ENCODE results near the gene MTTP. TPM values are rescaled to one million over a fixed set of nuclear protein-coding genes. Genes with fewer than 3 reads are reported as not detected.
"Not testable (repeated sequence)": the region's sequence is repeated elsewhere in the genome, so short reads cannot be mapped to it uniquely, and the experiment has no call there.

MTTP gene
- under 0.01 TPM for total RNA-seq

DNA sequence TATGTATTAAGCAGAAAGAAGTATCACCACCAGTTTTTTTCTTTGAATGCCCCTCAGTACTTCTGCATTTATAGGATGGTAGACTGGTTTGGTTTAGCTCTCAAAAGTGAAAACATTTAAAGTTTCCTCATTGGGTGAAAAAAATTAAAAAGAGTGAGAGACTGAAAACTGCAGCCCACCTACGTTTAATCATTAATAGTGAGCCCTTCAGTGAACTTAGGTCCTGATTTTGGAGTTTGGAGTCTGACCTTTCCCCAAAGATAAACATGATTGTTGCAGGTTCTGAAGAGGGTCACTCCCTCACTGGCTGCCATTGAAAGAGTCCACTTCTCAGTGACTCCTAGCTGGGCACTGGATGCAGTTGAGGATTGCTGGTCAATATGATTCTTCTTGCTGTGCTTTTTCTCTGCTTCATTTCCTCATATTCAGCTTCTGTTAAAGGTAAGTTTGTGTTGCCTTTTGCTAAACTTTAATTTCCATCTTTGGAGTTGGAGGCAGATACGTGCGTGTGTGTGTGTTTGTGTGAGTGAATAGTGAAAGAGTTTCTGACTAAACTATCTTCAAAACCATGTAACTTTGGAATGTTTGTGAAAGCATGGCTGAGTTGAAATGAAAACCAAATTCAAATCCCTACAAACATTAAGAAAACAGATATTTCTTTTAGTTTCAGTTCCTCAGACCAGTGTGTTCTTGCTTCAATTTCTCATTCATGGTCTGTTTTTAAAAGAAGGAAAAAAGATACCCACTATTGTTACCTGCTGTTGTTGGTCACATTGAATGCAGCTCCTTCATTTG, at the start of gene MTTP:
MTTP (plus strand) TSS at position 295 of the 795 bp plus-strand sequence; CDS start at position 381, 86 bp downstream.
- Histone ChIP-seq H3K4me3 (ENCODE audit: low read length in 3 of 3) (no peak within 1 kb of the TSS), H3K9me3 (ENCODE audit: control insufficient read depth in 3 of 3, low read length in 3 of 3) (no peaks in the 10 kb centered on the region), H3K4me1 (ENCODE audit: control insufficient read depth in 3 of 3, insufficient read depth in 3 of 3, low read length in 3 of 3) (no peaks in the 10 kb centered on the region), H3K9ac (ENCODE audit: low read depth in 1 of 3, low read length in 3 of 3) (peak within 1 kb of the TSS in 1 of 3 donors; percentile 12), H3K27ac (ENCODE audit: low read depth, low read length) (peak within 1 kb of the TSS; percentile 26), H3K36me3 (ENCODE audit: control insufficient read depth in 3 of 3, insufficient read depth in 3 of 3, low read length in 3 of 3) (no peaks in the 10 kb centered on the region), H3K27me3 (ENCODE audit: control insufficient read depth in 3 of 3, insufficient read depth in 3 of 3, low read length in 3 of 3) (no peaks in the 10 kb centered on the region)

DNA sequence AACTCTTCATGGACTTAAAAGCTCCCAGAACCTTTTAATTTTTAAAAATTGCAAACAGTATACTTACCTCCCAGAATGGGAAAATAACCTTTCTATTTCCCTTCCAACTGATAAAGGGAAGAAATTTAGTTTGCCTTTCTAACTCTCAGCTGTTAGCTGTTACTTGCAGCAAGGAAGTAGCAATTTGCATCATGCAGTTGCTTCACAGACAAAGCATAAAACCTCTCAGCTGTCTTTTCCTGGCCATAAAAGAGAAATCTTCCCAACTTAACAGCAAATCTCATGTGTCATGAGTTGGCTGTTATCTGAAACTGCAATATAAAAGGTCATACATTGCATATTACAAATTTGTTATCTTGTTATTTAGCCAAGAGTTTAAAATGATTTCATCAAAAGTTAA, 45.4 kb upstream of the MTTP start:
- no peaks in the 10 kb centered on the region for H3K9me3 ChIP-seq (ENCODE audit: control insufficient read depth in 3 of 3, low read length in 3 of 3)
- H3K27me3 ChIP-seq (ENCODE audit: control insufficient read depth in 3 of 3, insufficient read depth in 3 of 3, low read length in 3 of 3): peaks cover 0 to 2% (median 0%) of the 10 kb centered on the region in 3 donors
- no peaks in the 10 kb centered on the region for H3K36me3 ChIP-seq (ENCODE audit: control insufficient read depth in 3 of 3, insufficient read depth in 3 of 3, low read length in 3 of 3)
- H3K4me3 ChIP-seq (ENCODE audit: low read length in 3 of 3): no peak overlapping the region
- H3K27ac ChIP-seq (ENCODE audit: low read depth, low read length): no peak overlapping the region
- no peak overlapping the region for H3K9ac ChIP-seq (ENCODE audit: low read depth in 1 of 3, low read length in 3 of 3)
- no peaks in the 10 kb centered on the region for H3K4me1 ChIP-seq (ENCODE audit: control insufficient read depth in 3 of 3, insufficient read depth in 3 of 3, low read length in 3 of 3)

DNA sequence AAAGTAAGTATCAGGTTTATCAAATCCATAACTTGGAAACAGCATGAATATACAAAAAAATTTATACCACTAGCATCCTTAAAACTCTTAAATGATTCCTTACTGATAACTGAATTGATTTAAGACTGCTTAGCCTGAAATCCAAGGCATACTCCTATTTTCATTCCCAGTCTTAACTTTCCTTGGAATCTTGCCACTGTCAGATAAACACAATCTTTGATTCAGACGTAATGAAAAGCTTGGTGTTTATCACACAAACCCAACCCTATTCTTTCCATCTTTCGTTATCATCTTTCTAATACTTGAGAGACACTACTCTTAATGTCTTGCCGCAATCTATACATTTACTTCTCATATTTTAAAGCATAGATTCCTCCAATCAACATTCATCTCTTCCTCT, 44.7 kb upstream of the MTTP start:
- Histone ChIP-seq H3K9me3 (ENCODE audit: control insufficient read depth in 3 of 3, low read length in 3 of 3) (no peaks in the 10 kb centered on the region), H3K36me3 (ENCODE audit: control insufficient read depth in 3 of 3, insufficient read depth in 3 of 3, low read length in 3 of 3) (no peaks in the 10 kb centered on the region), H3K9ac (ENCODE audit: low read depth in 1 of 3, low read length in 3 of 3) (no peak overlapping the region), H3K4me1 (ENCODE audit: control insufficient read depth in 3 of 3, insufficient read depth in 3 of 3, low read length in 3 of 3) (no peaks in the 10 kb centered on the region), H3K4me3 (ENCODE audit: low read length in 3 of 3) (no peak overlapping the region), H3K27me3 (ENCODE audit: control insufficient read depth in 3 of 3, insufficient read depth in 3 of 3, low read length in 3 of 3) (peaks cover 0 to 2% (median 0%) of the 10 kb centered on the region in 3 donors), H3K27ac (ENCODE audit: low read depth, low read length) (no peak overlapping the region)

DNA sequence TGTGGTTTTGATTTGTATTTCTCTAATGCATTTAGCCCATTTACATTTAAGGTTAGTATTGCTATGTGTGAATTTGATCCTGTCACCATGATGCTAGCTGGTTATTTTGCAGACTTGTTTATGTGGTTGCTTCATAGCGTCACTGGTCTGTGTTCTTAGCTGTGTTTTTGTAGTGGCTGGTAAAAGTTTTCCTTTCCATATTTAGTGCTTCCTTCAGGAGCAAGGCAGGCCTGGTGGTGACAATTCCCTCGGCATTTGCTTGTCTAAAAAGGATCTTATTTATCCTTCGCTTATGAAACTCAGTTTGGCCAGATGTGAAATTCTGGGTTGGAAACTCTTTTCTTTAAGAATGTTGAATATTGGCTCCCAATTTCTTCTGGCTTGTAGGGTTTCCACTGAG, 39.9 kb upstream of the MTTP start:
- H3K27me3 ChIP-seq (ENCODE audit: control insufficient read depth in 3 of 3, insufficient read depth in 3 of 3, low read length in 3 of 3); H3K27ac ChIP-seq (ENCODE audit: low read depth, low read length); H3K9ac ChIP-seq (ENCODE audit: low read depth in 1 of 3, low read length in 3 of 3); H3K4me1 ChIP-seq (ENCODE audit: control insufficient read depth in 3 of 3, insufficient read depth in 3 of 3, low read length in 3 of 3); H3K4me3 ChIP-seq (ENCODE audit: low read length in 3 of 3); H3K36me3 ChIP-seq (ENCODE audit: control insufficient read depth in 3 of 3, insufficient read depth in 3 of 3, low read length in 3 of 3); H3K9me3 ChIP-seq (ENCODE audit: control insufficient read depth in 3 of 3, low read length in 3 of 3): not testable (repeated sequence)

DNA sequence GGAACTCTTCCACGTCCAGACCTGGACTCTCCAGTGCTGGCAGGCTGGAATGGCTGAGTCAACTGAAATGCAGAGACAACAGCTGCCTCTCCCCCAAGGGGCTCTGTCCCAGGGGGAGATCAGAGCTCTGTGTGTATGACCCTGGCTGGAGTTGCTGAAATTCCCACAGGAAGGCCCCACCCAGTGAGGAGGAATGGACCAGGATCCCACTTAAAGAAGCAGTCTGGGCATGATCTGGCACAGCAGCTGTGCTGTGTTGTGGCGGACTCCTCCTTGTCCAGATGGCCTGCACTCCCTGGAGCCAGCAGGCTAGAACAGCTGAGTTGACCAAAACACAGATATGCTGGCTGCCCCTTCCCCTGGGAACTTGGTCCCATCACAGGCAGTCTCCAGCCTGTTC, 38.4 kb upstream of the MTTP start:
- H3K9ac ChIP-seq (ENCODE audit: low read depth in 1 of 3, low read length in 3 of 3): no peak overlapping the region
- no peak overlapping the region for H3K27ac ChIP-seq (ENCODE audit: low read depth, low read length)
- no peak overlapping the region for H3K4me3 ChIP-seq (ENCODE audit: low read length in 3 of 3)
- H3K9me3 ChIP-seq (ENCODE audit: control insufficient read depth in 3 of 3, low read length in 3 of 3): no peaks in the 10 kb centered on the region
- no peaks in the 10 kb centered on the region for H3K36me3 ChIP-seq (ENCODE audit: control insufficient read depth in 3 of 3, insufficient read depth in 3 of 3, low read length in 3 of 3)
- H3K4me1 ChIP-seq (ENCODE audit: control insufficient read depth in 3 of 3, insufficient read depth in 3 of 3, low read length in 3 of 3): no peaks in the 10 kb centered on the region
- H3K27me3 ChIP-seq (ENCODE audit: control insufficient read depth in 3 of 3, insufficient read depth in 3 of 3, low read length in 3 of 3): no peaks in the 10 kb centered on the region

DNA sequence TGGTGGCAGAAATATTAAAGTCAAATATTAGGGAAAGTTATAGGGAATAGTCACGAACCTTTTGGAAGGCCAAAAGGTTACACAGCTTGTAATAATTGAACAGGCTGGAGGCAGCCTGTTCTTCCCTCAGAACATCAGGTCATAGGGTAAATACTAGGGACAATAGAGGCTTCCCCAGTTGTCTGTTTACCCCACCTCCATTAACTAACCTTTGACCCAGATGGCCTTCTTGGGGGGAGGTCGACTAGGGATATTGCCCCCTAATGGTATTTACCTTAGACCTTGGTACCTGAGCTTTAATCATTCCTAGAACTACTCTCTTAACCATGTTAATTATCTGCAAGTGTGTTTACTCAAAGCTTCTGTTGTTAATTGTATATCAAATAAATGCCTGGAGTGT, 37.8 kb upstream of the MTTP start:
- H3K4me3 ChIP-seq (ENCODE audit: low read length in 3 of 3): no peak overlapping the region
- no peaks in the 10 kb centered on the region for H3K36me3 ChIP-seq (ENCODE audit: control insufficient read depth in 3 of 3, insufficient read depth in 3 of 3, low read length in 3 of 3)
- H3K4me1 ChIP-seq (ENCODE audit: control insufficient read depth in 3 of 3, insufficient read depth in 3 of 3, low read length in 3 of 3): no peaks in the 10 kb centered on the region
- H3K27me3 ChIP-seq (ENCODE audit: control insufficient read depth in 3 of 3, insufficient read depth in 3 of 3, low read length in 3 of 3): no peaks in the 10 kb centered on the region
- H3K27ac ChIP-seq (ENCODE audit: low read depth, low read length): no peak overlapping the region
- no peaks in the 10 kb centered on the region for H3K9me3 ChIP-seq (ENCODE audit: control insufficient read depth in 3 of 3, low read length in 3 of 3)
- no peak overlapping the region for H3K9ac ChIP-seq (ENCODE audit: low read depth in 1 of 3, low read length in 3 of 3)

DNA sequence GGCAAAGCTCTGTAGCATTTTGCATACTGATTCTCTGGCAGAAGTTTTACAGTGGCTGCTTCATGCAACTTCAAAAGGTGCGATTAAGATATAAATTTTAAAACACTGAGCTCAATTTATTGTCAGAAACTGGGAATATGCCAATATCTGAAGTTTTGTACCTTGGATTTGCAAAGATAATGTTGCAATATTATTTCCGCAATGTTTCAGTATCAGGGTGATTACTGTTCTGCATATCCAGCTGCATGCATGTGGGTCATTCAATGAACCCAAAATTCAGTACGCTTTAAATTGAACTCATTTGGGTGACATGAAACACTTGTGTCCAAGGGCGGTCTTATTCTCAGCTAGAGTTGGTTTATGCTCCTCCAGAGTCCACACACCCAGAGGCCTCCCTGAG, 37.0 kb upstream of the MTTP start:
- Histone ChIP-seq H3K9me3 (ENCODE audit: control insufficient read depth in 3 of 3, low read length in 3 of 3) (no peaks in the 10 kb centered on the region), H3K36me3 (ENCODE audit: control insufficient read depth in 3 of 3, insufficient read depth in 3 of 3, low read length in 3 of 3) (no peaks in the 10 kb centered on the region), H3K4me3 (ENCODE audit: low read length in 3 of 3) (no peak overlapping the region), H3K4me1 (ENCODE audit: control insufficient read depth in 3 of 3, insufficient read depth in 3 of 3, low read length in 3 of 3) (no peaks in the 10 kb centered on the region), H3K27ac (ENCODE audit: low read depth, low read length) (no peak overlapping the region), H3K27me3 (ENCODE audit: control insufficient read depth in 3 of 3, insufficient read depth in 3 of 3, low read length in 3 of 3) (no peaks in the 10 kb centered on the region), H3K9ac (ENCODE audit: low read depth in 1 of 3, low read length in 3 of 3) (no peak overlapping the region)

DNA sequence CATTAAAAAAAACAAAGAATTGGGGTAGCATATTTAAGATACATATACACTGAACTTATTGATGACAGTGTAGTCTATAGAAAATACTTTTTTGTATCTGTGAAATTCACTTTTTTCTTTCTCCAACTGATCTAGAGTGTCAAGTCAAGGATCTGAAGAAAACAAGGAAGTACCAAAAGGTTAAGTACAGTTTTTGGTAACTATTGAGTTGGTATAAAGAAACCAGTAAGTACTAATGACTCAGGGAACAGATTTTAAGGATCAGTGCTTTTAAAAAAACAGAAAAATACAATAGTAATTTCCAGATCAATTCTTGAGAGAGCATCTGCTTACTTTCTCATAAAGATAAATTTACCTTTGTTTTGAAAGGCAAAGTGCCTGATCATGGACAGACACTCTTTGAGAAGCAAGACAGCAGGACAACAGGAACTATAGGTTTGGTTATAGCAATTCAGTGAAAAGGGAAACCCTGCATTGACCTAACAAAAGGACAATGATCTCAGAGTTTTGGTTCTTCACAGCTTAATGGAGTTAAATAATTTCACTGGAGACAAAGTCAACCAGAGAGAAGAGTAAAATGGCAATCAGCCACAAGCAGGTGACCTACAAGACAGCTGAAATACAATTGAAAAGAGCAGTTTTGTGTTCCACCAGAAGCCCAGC, 34.2 kb upstream of the MTTP start:
- Histone ChIP-seq H3K9ac (ENCODE audit: low read depth in 1 of 3, low read length in 3 of 3) (no peak overlapping the region), H3K4me1 (ENCODE audit: control insufficient read depth in 3 of 3, insufficient read depth in 3 of 3, low read length in 3 of 3) (no peaks in the 10 kb centered on the region), H3K36me3 (ENCODE audit: control insufficient read depth in 3 of 3, insufficient read depth in 3 of 3, low read length in 3 of 3) (no peaks in the 10 kb centered on the region), H3K4me3 (ENCODE audit: low read length in 3 of 3) (no peak overlapping the region), H3K27ac (ENCODE audit: low read depth, low read length) (no peak overlapping the region), H3K9me3 (ENCODE audit: control insufficient read depth in 3 of 3, low read length in 3 of 3) (no peaks in the 10 kb centered on the region), H3K27me3 (ENCODE audit: control insufficient read depth in 3 of 3, insufficient read depth in 3 of 3, low read length in 3 of 3) (no peaks in the 10 kb centered on the region)

DNA sequence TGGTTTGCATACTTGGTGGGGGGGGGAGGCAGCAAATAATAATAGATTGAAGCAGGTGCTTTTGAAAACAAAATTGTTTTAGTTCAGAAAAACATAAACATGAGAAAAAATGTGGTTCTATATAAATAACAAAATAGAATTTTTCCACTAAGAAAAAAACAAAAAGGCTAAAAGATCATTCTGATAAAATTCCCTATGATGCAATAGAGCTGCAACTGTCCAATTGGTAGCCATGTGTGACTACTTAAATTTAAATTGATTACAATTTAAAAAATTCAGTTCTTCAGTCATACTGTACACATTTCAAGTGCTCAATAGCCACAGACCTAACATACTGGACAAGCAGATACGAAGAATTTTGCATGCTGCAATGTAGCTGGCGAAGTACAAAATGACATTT, 21.8 kb upstream of the MTTP start:
- Histone ChIP-seq H3K36me3 (ENCODE audit: control insufficient read depth in 3 of 3, insufficient read depth in 3 of 3, low read length in 3 of 3) (peaks cover 0 to 16% (median 4%) of the 10 kb centered on the region in 3 donors), H3K4me3 (ENCODE audit: low read length in 3 of 3) (no peak overlapping the region), H3K27me3 (ENCODE audit: control insufficient read depth in 3 of 3, insufficient read depth in 3 of 3, low read length in 3 of 3) (no peaks in the 10 kb centered on the region), H3K9me3 (ENCODE audit: control insufficient read depth in 3 of 3, low read length in 3 of 3) (no peaks in the 10 kb centered on the region), H3K9ac (ENCODE audit: low read depth in 1 of 3, low read length in 3 of 3) (no peak overlapping the region), H3K27ac (ENCODE audit: low read depth, low read length) (no peak overlapping the region), H3K4me1 (ENCODE audit: control insufficient read depth in 3 of 3, insufficient read depth in 3 of 3, low read length in 3 of 3) (no peaks in the 10 kb centered on the region)
